Smooth muscle cell (in vitro differentiated cells): ENCODE measurements around the gene KCNE4. TPM values are rescaled to one million over a fixed set of nuclear protein-coding genes. Genes with fewer than 3 reads are reported as not detected.

Experiments used
- DNase-seq: peaks from one replicate; lab custom pipeline; 2025; ENCODE audit not compliant: unreplicated experiment; lab: John Stamatoyannopoulos, UW
- H2AFZ ChIP-seq: fragments of 200-600 bp; sonication (generic); 2 replicates; pipeline ENCODE4 v1.6.0; 2016; ENCODE audit warnings: antibody characterized with exemption, low read depth, mild to moderate bottlenecking
- H3F3A ChIP-seq: fragments of 200-600 bp; sonication (generic); 2 replicates; pipeline ENCODE4 v1.6.0; 2017; ENCODE audit warnings: antibody characterized with exemption, low read depth
- H3K27ac ChIP-seq: fragments of 200-600 bp; sonication (generic); 2 replicates; pipeline ENCODE4 v1.5.1; 2016; ENCODE audit warnings: low read depth, mild to moderate bottlenecking
- H3K27me3 ChIP-seq: fragments of 200-600 bp; sonication (generic); 2 replicates; pipeline ENCODE4 v1.6.1; 2016; ENCODE audit warnings: low read depth, mild to moderate bottlenecking
- H3K36me3 ChIP-seq: fragments of 200-600 bp; sonication (generic); 2 replicates; pipeline ENCODE4 v1.5.1; 2016; ENCODE audit warnings: low read depth
- H3K4me1 ChIP-seq: fragments of 200-600 bp; sonication (generic); 2 replicates; pipeline ENCODE4 v1.5.1; 2016; ENCODE audit warnings: low read depth
- H3K4me2 ChIP-seq: fragments of 200-600 bp; sonication (generic); 2 replicates; pipeline ENCODE4 v1.6.0; 2016; ENCODE audit warnings: mild to moderate bottlenecking
- H3K4me3 ChIP-seq: fragments of 200-600 bp; sonication (generic); 2 replicates; pipeline ENCODE4 v1.5.1; 2016; ENCODE audit warnings: mild to moderate bottlenecking
- H3K79me2 ChIP-seq: fragments of 200-600 bp; sonication (generic); 2 replicates; pipeline ENCODE4 v1.6.0; 2016; ENCODE audit warnings: low read depth, mild to moderate bottlenecking
- H3K9ac ChIP-seq: fragments of 200-600 bp; sonication (generic); 2 replicates; pipeline ENCODE4 v1.6.0; 2016; ENCODE audit warnings: low read depth
- H3K9me3 ChIP-seq: fragments of 200-600 bp; sonication (generic); replicated peaks from 2 replicates; pipeline ENCODE4 v1.5.1; 2016; ENCODE audit warnings: low read depth
- H4K20me1 ChIP-seq: fragments of 200-600 bp; sonication (generic); 2 replicates; pipeline ENCODE4 v1.6.0; 2016; ENCODE audit warnings: low read depth
- CTCF ChIP-seq: fragments of 200-600 bp; sonication (generic); IDR thresholded peaks from 2 replicates; pipeline ENCODE4 v1.5.1; 2017; ENCODE audit warnings: borderline replicate concordance, mild to moderate bottlenecking, antibody characterized with exemption; ENCODE audit not compliant: insufficient read depth, poor library complexity, severe bottlenecking
- WGBS: methylation state at CpG from one replicate; pipeline ENCODE4 v1.1.7; 2016; ENCODE audit warnings: low lambda C conversion rate; 5-methylcytosine and 5-hydroxymethylcytosine counted together
- polyA plus RNA-seq: library from polyadenylated mRNA; unstranded; fragments of >200 nt; fragmentation: Nextera tagmentation; extraction: Ambion mirVana; gene quantifications from 2 replicates; pipeline ENCODE4 v1.2.1, GENCODE V29; 2016
- total RNA-seq: library from RNA; depleted of rRNA; stranded (reverse); fragments of >200 nt; gene quantifications from 2 replicates; pipeline ENCODE4 v1.2.3, GENCODE V29; 2014

Gene KCNE4
- total and polyA plus RNA-seq, 2 experiments from 2014 or later = 36.7 to 67.5 TPM

- Histone ChIP-seq H3K79me2 (peaks cover 13% of the 10 kb centered on the region), H3K27me3 (no peaks in the 10 kb centered on the region), H3K27ac (peak overlapping the region; percentile 97), H3K4me1 (peaks cover 16% of the 10 kb centered on the region), H3K9ac (peak overlapping the region; percentile 68), H4K20me1 (no peaks in the 10 kb centered on the region), H3K9me3 (no peaks in the 10 kb centered on the region), H3F3A (peaks cover 44% of the 10 kb centered on the region), H3K36me3 (no peaks in the 10 kb centered on the region), H2AFZ (no peak overlapping the region), H3K4me3 (no peak overlapping the region), H3K4me2 (peak overlapping the region; percentile 29)
- no peak for TF ChIP-seq CTCF
- WGBS = 0% methylated on average over 4 of the region's 4 CpGs
- DNase-seq = no peak
Observed at GRCh38 chr2:223047260-223047761, 4.7 kb upstream of the KCNE4 start.

GRCh38 chr2:223048519-223048918 is 3.5 kb upstream of the KCNE4 start:
- WGBS = 97% methylated on average over 1 of the region's 1 CpG
- peaks cover 44% of the 10 kb centered on the region for H3F3A ChIP-seq
- no peaks in the 10 kb centered on the region for H3K27me3 ChIP-seq
- no peak for DNase-seq
- peak overlapping the region; percentile 29 for H3K4me2 ChIP-seq
- no peak overlapping the region for H3K4me3 ChIP-seq
- no peaks in the 10 kb centered on the region for H4K20me1 ChIP-seq
- H2AFZ ChIP-seq = no peak overlapping the region
- H3K9me3 ChIP-seq = no peaks in the 10 kb centered on the region
- H3K36me3 ChIP-seq = no peaks in the 10 kb centered on the region
- peak overlapping the region; percentile 97 for H3K27ac ChIP-seq
- peaks cover 16% of the 10 kb centered on the region for H3K4me1 ChIP-seq
- TF ChIP-seq CTCF = no peak
- H3K9ac ChIP-seq = no peak overlapping the region
- H3K79me2 ChIP-seq = peaks cover 25% of the 10 kb centered on the region

- no peak for DNase-seq
- 89% methylated on average over 4 of the region's 4 CpGs for WGBS
- TF ChIP-seq CTCF = no peak
Observed at GRCh38 chr2:223049356-223049755, 2.6 kb upstream of the KCNE4 start.

GRCh38 chr2:223050188-223050587 is 1.8 kb upstream of the KCNE4 start:
- no peak overlapping the region for H3K4me2 ChIP-seq
- H3K36me3 ChIP-seq = no peaks in the 10 kb centered on the region
- no peak overlapping the region for H2AFZ ChIP-seq
- no peaks in the 10 kb centered on the region for H3K9me3 ChIP-seq
- peaks cover 38% of the 10 kb centered on the region for H3F3A ChIP-seq
- no peak overlapping the region for H3K4me3 ChIP-seq
- 94% methylated on average over 3 of the region's 3 CpGs for WGBS
- H3K4me1 ChIP-seq = peaks cover 16% of the 10 kb centered on the region
- peak overlapping the region; percentile 29 for H3K27ac ChIP-seq
- peaks cover 32% of the 10 kb centered on the region for H3K79me2 ChIP-seq
- TF ChIP-seq CTCF = no peak
- H4K20me1 ChIP-seq = no peaks in the 10 kb centered on the region
- DNase-seq = no peak
- H3K9ac ChIP-seq = no peak overlapping the region
- no peaks in the 10 kb centered on the region for H3K27me3 ChIP-seq

More at GRCh38 chr2:223049356-223049755, 2.6 kb upstream of the KCNE4 start:
- Histone ChIP-seq H3K4me3 (no peak overlapping the region), H3K9me3 (no peaks in the 10 kb centered on the region), H3K9ac (no peak overlapping the region), H3K4me2 (no peak overlapping the region), H3K79me2 (peaks cover 32% of the 10 kb centered on the region), H3K27ac (peak overlapping the region; percentile 97), H4K20me1 (no peaks in the 10 kb centered on the region), H3K27me3 (no peaks in the 10 kb centered on the region), H2AFZ (no peak overlapping the region), H3F3A (peaks cover 46% of the 10 kb centered on the region), H3K36me3 (no peaks in the 10 kb centered on the region), H3K4me1 (peaks cover 16% of the 10 kb centered on the region)
